Gastrocnemius medialis (tissue), 4 donors: ENCODE data around the gene SPIB. TPM values are rescaled to one million over a fixed set of nuclear protein-coding genes. Genes with fewer than 3 reads are reported as not detected.
"Not testable (repeated sequence)": the region's sequence is repeated elsewhere in the genome, so short reads cannot be mapped to it uniquely, and the experiment has no call there.

ENCODE experiments used
- ATAC-seq, 2 donors: fragments of 150-250 bp; one replicate each; pipeline ENCODE4 v1.9.1; 2016
- DNase-seq, 2 donors: peaks; one replicate each; pipeline ENCODE4 v3.0.0-alpha.2; 2019
- H3K27ac ChIP-seq, 4 donors: fragments of 200-600 bp; sonication (generic); 1 replicate in 1 of 4; 2 replicates in 3 of 4; pipeline ENCODE4 v1.5.1; 2016 to 2018; ENCODE audit warnings: mild to moderate bottlenecking in 2 of 4, moderate library complexity in 1 of 4
- H3K27me3 ChIP-seq, 3 donors: fragments of 200-600 bp; sonication (generic) in 2 of 3; 1 replicate in 1 of 3; 2 replicates in 2 of 3; pipeline versions ENCODE4 v1.5.1 to v1.6.0; 2016 to 2019; ENCODE audit warnings: mild to moderate bottlenecking in 1 of 3, moderate library complexity in 1 of 3
- H3K36me3 ChIP-seq, 2 donors: fragments of 200-600 bp; sonication (generic) in 1 of 2; one replicate each; pipeline ENCODE4 v1.5.1; 2017 to 2018
- H3K4me1 ChIP-seq, 2 donors: fragments of 200-600 bp; sonication (generic) in 1 of 2; one replicate each; pipeline ENCODE4 v1.5.1; 2016 to 2017; ENCODE audit warnings: mild to moderate bottlenecking in 2 of 2
- H3K4me3 ChIP-seq, 4 donors: fragments of 200-600 bp; sonication (generic) in 3 of 4; 1 replicate in 1 of 4; 2 replicates in 3 of 4; pipeline ENCODE4 v1.5.1; 2016 to 2019; ENCODE audit warnings: mild to moderate bottlenecking in 2 of 4
- H3K9me3 ChIP-seq, 3 donors: fragments of 200-600 bp; sonication (generic) in 2 of 3; 1 replicate in 1 of 3; 2 replicates in 2 of 3; pipeline ENCODE4 v1.5.1; 2016 to 2019
- POLR2A ChIP-seq, 2 donors: fragments of 450-650 bp; IDR thresholded peaks; one replicate each; pipeline ENCODE4 v1.6.1; 2017; ENCODE audit warnings: antibody characterized with exemption in 2 of 2, mild to moderate bottlenecking in 2 of 2, moderate library complexity in 2 of 2
- in situ Hi-C, 4 donors: fragments of 200-750 bp; cut with MboI; loops; one replicate each; pipeline versions ENCODE4 v1.15.0 to v1.8.0; 2017; ENCODE audit warnings: low sequenced_read_pairs in 4 of 4
- intact Hi-C: fragments of 100-400 bp; cut with DNase I; formaldehyde crosslinking; loops from one replicate; pipeline ENCODE4 v1.15.1; 2023; ENCODE audit warnings: low total_unique reads
- total RNA-seq, 4 donors: library from RNA; depleted of rRNA; stranded (reverse); fragments of >200 nt; gene quantifications; one replicate each; pipeline versions ENCODE4 v1.1.0 to v1.2.3, GENCODE V29; 2016
- TF ChIP-seq, protein P1 (sequence below), 5 experiments: fragments of 450-650 bp in 3 of 5; fragments of 200-600 bp in 2 of 5; sonication (generic) in 2 of 5; IDR thresholded peaks in 4 of 5; conservative IDR thresholded peaks in 1 of 5; 1 replicate in 4 of 5; 2 replicates in 1 of 5; pipeline ENCODE4 v1.5.1; 2016 to 2019; ENCODE audit warnings: antibody characterized with exemption in 5 of 5, mild to moderate bottlenecking in 3 of 5, moderate library complexity in 3 of 5

The SPIB gene
- total RNA-seq, 4 donors from 2014 or later = 0.15 TPM; not detected in 3

DNA sequence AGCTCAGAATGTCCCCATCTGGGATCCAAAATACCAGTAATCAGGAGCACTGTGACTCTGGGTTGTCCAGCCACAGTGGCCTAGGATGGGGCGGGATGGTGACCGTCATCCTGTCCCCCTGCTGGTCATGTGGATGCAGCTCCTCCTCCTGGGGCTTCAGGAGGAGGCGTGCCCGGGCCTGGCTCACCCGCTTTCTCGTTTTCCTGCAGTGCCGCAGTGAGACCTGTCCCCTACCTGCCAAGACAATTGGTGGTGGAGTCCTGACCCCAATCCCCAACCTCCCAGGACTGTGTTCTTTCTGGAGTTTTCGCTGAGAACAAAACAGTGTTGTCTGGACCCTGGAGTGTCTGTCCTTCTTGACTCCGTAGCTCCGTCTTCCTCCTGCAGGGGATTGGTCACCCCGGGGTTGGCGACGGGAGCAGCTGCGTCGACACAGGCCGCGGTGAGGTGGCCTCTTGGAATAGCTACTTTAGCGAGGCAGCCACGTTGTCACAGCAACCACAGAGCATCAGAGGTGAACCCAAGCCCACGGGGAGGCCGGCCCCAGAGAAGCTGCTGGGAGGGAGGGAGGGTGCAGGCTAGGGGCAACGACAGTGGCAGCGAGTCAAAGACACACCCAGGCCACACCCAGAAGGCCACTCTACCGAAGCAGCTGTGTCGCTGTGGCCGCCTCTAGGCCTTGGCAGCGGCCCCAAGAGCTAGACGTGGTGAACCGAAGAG is 47.4 kb downstream of the SPIB start:
- Histone ChIP-seq H3K4me1 (peaks cover 0 to 8% of the 10 kb centered on the region in 2 donors), H3K27me3 (no peaks in the 10 kb centered on the region), H3K36me3 (no peaks in the 10 kb centered on the region), H3K9me3 (no peaks in the 10 kb centered on the region), H3K4me3 (peak overlapping the region in 1 of 4 donors; percentile 13), H3K27ac (peak overlapping the region; percentile 65 to 76 (median 71))
- peak in 1 of 2 donors; percentile 84 for DNase-seq
- TF ChIP-seq, protein P1, sequence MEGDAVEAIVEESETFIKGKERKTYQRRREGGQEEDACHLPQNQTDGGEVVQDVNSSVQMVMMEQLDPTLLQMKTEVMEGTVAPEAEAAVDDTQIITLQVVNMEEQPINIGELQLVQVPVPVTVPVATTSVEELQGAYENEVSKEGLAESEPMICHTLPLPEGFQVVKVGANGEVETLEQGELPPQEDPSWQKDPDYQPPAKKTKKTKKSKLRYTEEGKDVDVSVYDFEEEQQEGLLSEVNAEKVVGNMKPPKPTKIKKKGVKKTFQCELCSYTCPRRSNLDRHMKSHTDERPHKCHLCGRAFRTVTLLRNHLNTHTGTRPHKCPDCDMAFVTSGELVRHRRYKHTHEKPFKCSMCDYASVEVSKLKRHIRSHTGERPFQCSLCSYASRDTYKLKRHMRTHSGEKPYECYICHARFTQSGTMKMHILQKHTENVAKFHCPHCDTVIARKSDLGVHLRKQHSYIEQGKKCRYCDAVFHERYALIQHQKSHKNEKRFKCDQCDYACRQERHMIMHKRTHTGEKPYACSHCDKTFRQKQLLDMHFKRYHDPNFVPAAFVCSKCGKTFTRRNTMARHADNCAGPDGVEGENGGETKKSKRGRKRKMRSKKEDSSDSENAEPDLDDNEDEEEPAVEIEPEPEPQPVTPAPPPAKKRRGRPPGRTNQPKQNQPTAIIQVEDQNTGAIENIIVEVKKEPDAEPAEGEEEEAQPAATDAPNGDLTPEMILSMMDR (IDR thresholded peaks at IDR 0.05 in 4 of 5, conservative IDR thresholded peaks at IDR 0.05 in 1 of 5) = peak in 4 of 5 experiments; percentile 12 to 36 (median 27)
- TF ChIP-seq POLR2A (IDR thresholded peaks at IDR 0.05) = no peak
- intact Hi-C loops = loop anchor here (2.0 to 10.0 kb wide), 2 partner anchors 33 to 89 kb away; partner anchors contain the start of gene MYBPC2
- in situ Hi-C loops = loop anchor here in 1 of 4 donors (25.0 kb wide), 1 partner anchor 104 kb away; the partner anchor contains the start of gene NAPSA
- ATAC-seq = peak; percentile 73 to 75

DNA sequence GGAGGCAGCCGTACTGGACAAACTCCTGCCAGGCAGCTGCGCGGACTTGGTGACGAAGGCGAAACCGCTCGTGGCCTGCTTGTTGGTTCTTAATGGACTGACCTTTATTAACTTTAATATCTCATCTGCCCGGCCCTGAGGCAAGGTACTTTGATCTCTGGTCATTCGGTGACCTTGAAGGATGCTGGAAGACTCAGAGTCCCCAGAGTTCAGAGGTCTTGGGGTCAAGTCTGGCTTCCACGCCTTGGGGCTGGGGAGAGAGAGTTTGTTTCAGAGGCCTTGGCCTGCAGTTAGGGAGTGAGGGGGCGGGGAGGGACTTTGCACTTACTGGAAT is 47.9 kb downstream of the SPIB start:
- Histone ChIP-seq H3K36me3 (no peaks in the 10 kb centered on the region), H3K27me3 (no peaks in the 10 kb centered on the region), H3K9me3 (no peaks in the 10 kb centered on the region), H3K27ac (peak overlapping the region; percentile 65 to 76 (median 71)), H3K4me1 (peaks cover 0 to 8% of the 10 kb centered on the region in 2 donors), H3K4me3 (no peak overlapping the region)
- ATAC-seq (no peak), DNase-seq (no peak)
- intact Hi-C loops (loop anchor here (2.0 to 10.0 kb wide), 2 partner anchors 34 to 88 kb away; partner anchors contain the start of gene MYBPC2), in situ Hi-C loops (loop anchor here in 1 of 4 donors (25.0 kb wide), 1 partner anchor 104 kb away; the partner anchor contains the start of gene NAPSA)
- TF ChIP-seq, protein P1 (IDR thresholded peaks at IDR 0.05 in 4 of 5, conservative IDR thresholded peaks at IDR 0.05 in 1 of 5) = no peak
- TF ChIP-seq POLR2A (IDR thresholded peaks at IDR 0.05) = no peak

DNA sequence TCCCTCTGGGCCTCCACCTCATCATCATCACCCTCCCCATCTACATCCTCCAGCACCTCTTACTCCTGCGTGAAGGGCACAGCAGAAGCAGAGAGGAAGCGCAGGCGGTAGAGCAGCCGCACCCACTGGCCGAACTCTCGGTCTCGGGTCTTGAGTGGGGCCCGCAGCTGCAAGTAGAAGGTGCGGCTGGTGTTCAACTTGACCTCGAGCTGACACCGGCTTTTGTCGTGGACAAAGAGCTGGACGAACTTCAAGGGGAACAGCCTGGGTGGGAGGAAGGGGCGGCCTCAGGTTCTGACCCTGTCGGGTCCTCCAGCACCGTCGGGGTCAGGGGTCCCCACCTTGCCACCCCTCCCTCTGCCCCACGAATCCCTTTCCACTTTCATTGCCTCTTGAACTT is 48.8 kb downstream of the SPIB start:
- H3K27ac ChIP-seq = peak overlapping the region in 3 of 4 donors; percentile 65 to 76 (median 75)
- peaks cover 0 to 8% of the 10 kb centered on the region in 2 donors for H3K4me1 ChIP-seq
- in situ Hi-C loops (loop anchor here in 1 of 4 donors (25.0 kb wide), 1 partner anchor 105 kb away; the partner anchor contains the start of gene NAPSA), intact Hi-C loops (loop anchor here (2.0 to 10.0 kb wide), 2 partner anchors 35 to 87 kb away; partner anchors contain the start of gene MYBPC2)
- H3K36me3 ChIP-seq = no peaks in the 10 kb centered on the region
- no peaks in the 10 kb centered on the region for H3K9me3 ChIP-seq
- TF ChIP-seq POLR2A (IDR thresholded peaks at IDR 0.05) = no peak
- TF ChIP-seq, protein P1 (IDR thresholded peaks at IDR 0.05 in 4 of 5, conservative IDR thresholded peaks at IDR 0.05 in 1 of 5) = no peak
- no peak overlapping the region for H3K4me3 ChIP-seq
- DNase-seq (no peak), ATAC-seq (no peak)
- no peaks in the 10 kb centered on the region for H3K27me3 ChIP-seq

DNA sequence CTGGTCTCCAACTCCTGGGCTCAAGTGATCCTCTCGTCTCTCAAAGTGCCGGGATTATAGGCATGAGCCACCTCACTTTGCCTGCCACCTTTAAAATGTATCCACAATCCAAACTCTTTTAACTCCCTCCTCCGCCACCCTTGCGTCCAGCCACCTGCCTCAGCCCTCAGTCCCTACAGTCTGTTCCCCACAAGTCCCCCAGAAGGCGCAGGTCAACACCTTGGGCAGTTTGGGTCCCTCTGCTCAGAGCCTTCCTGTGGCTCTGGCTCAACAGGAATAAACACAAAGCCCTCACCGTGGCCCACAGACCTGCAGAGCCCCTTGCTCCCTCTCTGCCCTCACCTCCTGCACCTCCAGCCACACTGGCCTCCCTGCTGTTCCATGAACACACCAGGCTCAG is 50.1 kb downstream of the SPIB start:
- in situ Hi-C loops (loop anchor here in 1 of 4 donors (25.0 kb wide), 1 partner anchor 107 kb away; the partner anchor contains the start of gene NAPSA), intact Hi-C loops (loop anchor here (10.0 kb wide), 1 partner anchor 86 kb away; no protein-coding TSS in a partner anchor)
- ATAC-seq = no peak
- Histone ChIP-seq H3K27me3 (no peaks in the 10 kb centered on the region), H3K4me3 (no peak overlapping the region), H3K36me3 (no peaks in the 10 kb centered on the region), H3K4me1 (peaks cover 0 to 8% of the 10 kb centered on the region in 2 donors), H3K9me3 (no peaks in the 10 kb centered on the region), H3K27ac (peak overlapping the region in 2 of 4 donors; percentile 13 to 75)
- TF ChIP-seq, protein P1 (IDR thresholded peaks at IDR 0.05 in 4 of 5, conservative IDR thresholded peaks at IDR 0.05 in 1 of 5) = no peak
- no peak for TF ChIP-seq POLR2A (IDR thresholded peaks at IDR 0.05)
- DNase-seq = no peak

DNA sequence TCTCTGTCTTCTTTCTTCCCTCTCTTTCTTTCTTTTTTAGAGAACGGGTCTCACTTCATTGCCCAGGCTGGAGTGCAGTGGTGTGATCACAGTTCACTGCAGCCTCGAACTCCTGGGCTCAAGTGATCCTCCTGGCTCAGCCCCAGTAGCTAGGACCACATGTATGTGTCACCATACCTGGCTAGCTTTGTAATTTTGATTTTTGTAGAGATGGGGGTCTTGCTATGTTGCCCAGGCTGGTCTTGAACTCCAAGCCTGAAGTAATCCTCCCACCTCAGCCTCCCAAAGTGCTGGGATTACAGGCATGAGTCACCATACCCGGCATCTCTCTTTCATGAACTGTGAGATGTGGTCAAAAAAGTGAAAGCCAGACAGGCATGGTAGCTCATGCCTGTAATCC is 54.6 kb downstream of the SPIB start:
- DNase-seq, ATAC-seq, H3K9me3 ChIP-seq, H3K27ac ChIP-seq, intact Hi-C loops, H3K36me3 ChIP-seq, H3K4me3 ChIP-seq, H3K27me3 ChIP-seq: not testable (repeated sequence)
- peaks cover 13 to 15% of the 10 kb centered on the region in 2 donors for H3K4me1 ChIP-seq
- in situ Hi-C loops = loop anchor here in 1 of 4 donors (25.0 kb wide), 1 partner anchor 111 kb away; the partner anchor contains the start of gene NAPSA
